ENCODE results near the gene PMF1. TPM values are rescaled to one million over a fixed set of nuclear protein-coding genes. Genes with fewer than 3 reads are reported as not detected.
"Not testable (repeated sequence)": the region's sequence is repeated elsewhere in the genome, so short reads cannot be mapped to it uniquely, and the experiment has no call there.

PMF1 gene
- total RNA-seq, 3 donors from 2014 or later: 184 to 201 (median 192) TPM

GRCh38 chr1:156190265-156190664 is 22.5 kb upstream of the PMF1 start:
- ATAC-seq; H3K4me3 Mint-ChIP-seq; H3K9me3 Mint-ChIP-seq; DNase-seq; H3K36me3 Mint-ChIP-seq (ENCODE audit: insufficient read depth); H3K27me3 Mint-ChIP-seq (ENCODE audit: low read depth): not testable (repeated sequence)
- peaks cover 23% of the 10 kb centered on the region for H3K4me1 Mint-ChIP-seq (ENCODE audit: low read depth)

DNA sequence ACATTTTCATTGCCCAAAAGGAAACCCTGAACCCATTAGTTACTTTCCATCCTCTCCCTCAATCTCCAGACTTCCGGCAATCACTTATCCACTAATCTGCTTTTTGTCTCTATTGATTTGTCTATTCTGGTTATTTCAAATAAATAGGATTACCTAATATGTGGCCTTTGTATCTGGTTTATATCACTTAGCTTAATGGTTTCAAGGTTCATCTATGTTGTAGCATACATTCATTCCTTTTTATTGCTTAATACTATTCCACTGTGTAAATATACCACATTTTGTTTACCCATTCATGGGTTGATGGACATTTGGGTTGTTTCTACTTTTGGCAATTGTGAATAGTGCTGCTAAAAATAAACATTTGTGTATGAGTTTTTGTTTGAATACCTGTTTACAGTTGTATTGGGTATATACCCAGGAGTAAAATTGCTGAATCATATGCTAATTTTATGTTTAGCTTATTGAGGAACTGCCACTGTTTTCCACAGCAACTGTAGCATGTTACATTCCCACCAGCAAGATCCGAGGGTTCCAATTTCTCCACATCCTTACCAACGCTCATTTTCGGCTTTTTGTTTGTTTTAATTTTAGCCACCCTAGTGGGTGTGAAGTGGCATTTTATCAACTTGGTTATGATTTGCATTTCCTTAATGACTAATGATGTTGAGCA is 21.4 kb upstream of the PMF1 start:
- DNase-seq (no peak), ATAC-seq (no peak)
- peaks cover 34% of the 10 kb centered on the region for H3K4me1 Mint-ChIP-seq (ENCODE audit: low read depth)
- H3K36me3 Mint-ChIP-seq (ENCODE audit: insufficient read depth): peaks cover 12% of the 10 kb centered on the region
- no peaks in the 10 kb centered on the region for H3K27me3 Mint-ChIP-seq (ENCODE audit: low read depth)
- peaks cover 6% of the 10 kb centered on the region for H3K9me3 Mint-ChIP-seq
- no peak overlapping the region for H3K4me3 Mint-ChIP-seq

DNA sequence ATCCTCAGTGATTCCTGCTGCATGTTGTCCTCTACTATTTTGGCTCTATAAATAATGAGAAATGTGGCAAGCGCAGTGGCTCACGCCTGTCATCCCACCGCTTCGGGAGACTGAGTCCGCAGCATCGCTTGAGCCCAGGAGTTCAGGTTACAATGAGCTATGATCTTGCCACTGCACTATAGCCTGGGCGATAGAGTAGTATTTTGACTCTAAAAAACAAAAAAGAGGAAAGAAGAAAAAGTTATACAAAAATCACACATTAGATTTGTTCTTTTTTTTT is 19.7 kb upstream of the PMF1 start:
- Mint-ChIP-seq H3K4me1 (ENCODE audit: low read depth) (peaks cover 46% of the 10 kb centered on the region), H3K9me3 (no peaks in the 10 kb centered on the region)

DNA sequence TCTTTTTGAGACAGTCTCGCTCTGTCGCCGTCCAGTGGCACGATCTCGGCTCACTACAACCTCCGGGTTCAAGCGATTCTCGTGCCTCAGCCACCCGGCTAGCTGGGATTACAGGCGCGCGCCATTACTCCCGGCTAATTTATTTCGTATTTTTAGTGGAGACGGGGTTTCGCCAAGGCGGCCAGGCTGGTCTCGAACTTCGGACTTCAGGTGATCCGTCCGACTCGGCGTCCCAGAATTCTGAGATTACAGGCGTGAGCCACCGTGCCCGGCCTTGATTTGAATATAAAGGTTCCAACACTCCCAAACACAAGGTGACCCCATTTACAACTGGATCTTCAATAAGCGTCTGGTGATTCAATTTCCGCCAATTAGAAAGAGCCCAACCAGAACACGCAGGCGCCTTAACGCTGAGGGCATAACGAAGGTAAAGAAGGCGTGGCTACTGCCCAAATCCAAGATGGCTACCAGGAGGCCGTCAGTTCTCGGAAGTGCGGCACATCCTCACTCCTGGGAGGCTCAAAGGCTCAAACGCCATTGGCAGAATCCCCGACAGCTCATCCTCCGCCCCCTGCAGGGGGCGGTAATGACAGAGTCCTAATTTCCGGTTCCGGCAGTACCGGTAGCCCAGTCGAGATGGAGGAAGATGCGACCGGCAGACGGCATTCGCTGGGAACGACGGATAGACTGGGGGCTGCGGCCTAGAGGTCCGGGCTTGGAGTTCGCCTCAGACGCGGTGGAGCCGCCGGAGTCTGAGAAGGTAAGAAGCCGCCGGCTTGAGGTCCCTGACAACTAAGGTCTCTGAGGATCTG is 19.1 kb upstream of the PMF1 start, which contains the start of gene SLC25A44:
Gene SLC25A44 (plus strand): TSS at position 617 of the 812 bp plus-strand sequence. CDS start 5,744 bp downstream, outside the sequence.
- Mint-ChIP-seq H3K4me3 (peak within 1 kb of the TSS; percentile 99), H3K36me3 (ENCODE audit: insufficient read depth) (peaks cover 21% of the 10 kb centered on the region), H3K4me1 (ENCODE audit: low read depth) (peaks cover 51% of the 10 kb centered on the region), H3K27me3 (ENCODE audit: low read depth) (no peaks in the 10 kb centered on the region), H3K9me3 (no peaks in the 10 kb centered on the region)
- DNase-seq (peak; percentile 94), ATAC-seq (peak; percentile 97)

More for the DNA sequence above, 19.7 kb upstream of the PMF1 start:
- Mint-ChIP-seq H3K27me3 (ENCODE audit: low read depth) (no peaks in the 10 kb centered on the region), H3K36me3 (ENCODE audit: insufficient read depth) (peaks cover 19% of the 10 kb centered on the region), H3K4me3 (peak overlapping the region; percentile 99)
- no peak for ATAC-seq
- no peak for DNase-seq

GRCh38 chr1:156194300-156194652 is 18.5 kb upstream of the PMF1 start:
- ATAC-seq (peak; percentile 12 to 18), DNase-seq (no peak)
- Mint-ChIP-seq H3K4me3 (peak overlapping the region; percentile 99), H3K4me1 (ENCODE audit: low read depth) (peaks cover 57% of the 10 kb centered on the region), H3K9me3 (no peaks in the 10 kb centered on the region), H3K27me3 (ENCODE audit: low read depth) (no peaks in the 10 kb centered on the region), H3K36me3 (ENCODE audit: insufficient read depth) (peaks cover 27% of the 10 kb centered on the region)

GRCh38 chr1:156195853-156196252 is 17.0 kb upstream of the PMF1 start:
- Mint-ChIP-seq H3K4me1 (ENCODE audit: low read depth) (peaks cover 71% of the 10 kb centered on the region), H3K36me3 (ENCODE audit: insufficient read depth) (peaks cover 41% of the 10 kb centered on the region), H3K4me3 (peak overlapping the region; percentile 99), H3K9me3 (no peaks in the 10 kb centered on the region), H3K27me3 (ENCODE audit: low read depth) (no peaks in the 10 kb centered on the region)
- DNase-seq: no peak
- no peak for ATAC-seq

DNA sequence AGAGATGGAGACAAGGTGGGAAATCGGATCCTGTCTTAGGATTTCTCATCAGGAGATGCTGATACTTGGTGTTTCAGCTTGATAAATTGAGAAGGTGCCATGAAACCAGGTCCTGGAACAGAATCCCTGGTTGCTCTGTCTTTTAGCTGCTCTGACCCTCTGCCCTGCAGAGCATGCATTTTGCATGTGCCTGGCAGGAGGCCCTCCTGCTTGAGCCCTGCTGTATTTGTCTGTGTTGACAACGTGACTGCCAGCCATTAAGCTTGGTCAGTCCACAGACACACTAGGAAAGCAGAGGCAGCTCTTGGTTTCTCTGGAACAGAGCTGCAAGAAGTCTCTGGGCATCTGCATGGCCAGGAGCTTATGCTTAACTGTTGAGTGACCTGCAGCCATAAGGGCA is 16.4 kb upstream of the PMF1 start:
- Mint-ChIP-seq H3K27me3 (ENCODE audit: low read depth) (no peaks in the 10 kb centered on the region), H3K36me3 (ENCODE audit: insufficient read depth) (peaks cover 41% of the 10 kb centered on the region), H3K4me3 (peak overlapping the region; percentile 99), H3K4me1 (ENCODE audit: low read depth) (peaks cover 71% of the 10 kb centered on the region), H3K9me3 (no peaks in the 10 kb centered on the region)
- DNase-seq: no peak
- no peak for ATAC-seq

- ATAC-seq (peak; percentile 71 to 77), DNase-seq (no peak)
- H3K4me1 Mint-ChIP-seq (ENCODE audit: low read depth): peaks cover 59% of the 10 kb centered on the region
- peaks cover 40% of the 10 kb centered on the region for H3K36me3 Mint-ChIP-seq (ENCODE audit: insufficient read depth)
- peak overlapping the region; percentile 73 for H3K4me3 Mint-ChIP-seq
- H3K27me3 Mint-ChIP-seq (ENCODE audit: low read depth): no peaks in the 10 kb centered on the region
- H3K9me3 Mint-ChIP-seq: no peaks in the 10 kb centered on the region
Observed at GRCh38 chr1:156198831-156199349, 13.9 kb upstream of the PMF1 start.

- H3K27me3 Mint-ChIP-seq (ENCODE audit: low read depth): no peaks in the 10 kb centered on the region
- peak overlapping the region; percentile 45 for H3K4me3 Mint-ChIP-seq
- H3K9me3 Mint-ChIP-seq: no peaks in the 10 kb centered on the region
- DNase-seq (no peak), ATAC-seq (no peak)
- peaks cover 37% of the 10 kb centered on the region for H3K36me3 Mint-ChIP-seq (ENCODE audit: insufficient read depth)
- H3K4me1 Mint-ChIP-seq (ENCODE audit: low read depth): peaks cover 51% of the 10 kb centered on the region
Observed at GRCh38 chr1:156200044-156200443, 12.8 kb upstream of the PMF1 start.

GRCh38 chr1:156203331-156203730 is 9.5 kb upstream of the PMF1 start:
- H3K4me1 Mint-ChIP-seq (ENCODE audit: low read depth): peaks cover 27% of the 10 kb centered on the region
- no peaks in the 10 kb centered on the region for H3K27me3 Mint-ChIP-seq (ENCODE audit: low read depth)
- DNase-seq: no peak
- H3K9me3 Mint-ChIP-seq: no peaks in the 10 kb centered on the region
- no peak overlapping the region for H3K4me3 Mint-ChIP-seq
- H3K36me3 Mint-ChIP-seq (ENCODE audit: insufficient read depth): peaks cover 34% of the 10 kb centered on the region
- ATAC-seq: no peak

GRCh38 chr1:156204686-156205085 is 8.1 kb upstream of the PMF1 start:
- ATAC-seq (no peak), DNase-seq (no peak)
- Mint-ChIP-seq H3K27me3 (ENCODE audit: low read depth) (no peaks in the 10 kb centered on the region), H3K4me1 (ENCODE audit: low read depth) (peaks cover 14% of the 10 kb centered on the region), H3K4me3 (no peak overlapping the region), H3K36me3 (ENCODE audit: insufficient read depth) (peaks cover 29% of the 10 kb centered on the region), H3K9me3 (no peaks in the 10 kb centered on the region)

- Mint-ChIP-seq H3K36me3 (ENCODE audit: insufficient read depth) (peaks cover 36% of the 10 kb centered on the region), H3K27me3 (ENCODE audit: low read depth) (no peaks in the 10 kb centered on the region), H3K9me3 (no peaks in the 10 kb centered on the region), H3K4me3 (no peak overlapping the region), H3K4me1 (ENCODE audit: low read depth) (peaks cover 28% of the 10 kb centered on the region)
- DNase-seq (no peak), ATAC-seq (no peak)
Observed at GRCh38 chr1:156211243-156211642, 1.6 kb upstream of the PMF1 start.

GRCh38 chr1:156212130-156212529 is 677 bp upstream of the PMF1 start:
- DNase-seq: no peak
- ATAC-seq: no peak
- H3K36me3 Mint-ChIP-seq (ENCODE audit: insufficient read depth): peaks cover 36% of the 10 kb centered on the region
- peak overlapping the region; percentile 95 for H3K4me3 Mint-ChIP-seq
- no peaks in the 10 kb centered on the region for H3K27me3 Mint-ChIP-seq (ENCODE audit: low read depth)
- H3K9me3 Mint-ChIP-seq: no peaks in the 10 kb centered on the region
- peaks cover 32% of the 10 kb centered on the region for H3K4me1 Mint-ChIP-seq (ENCODE audit: low read depth)

DNA sequence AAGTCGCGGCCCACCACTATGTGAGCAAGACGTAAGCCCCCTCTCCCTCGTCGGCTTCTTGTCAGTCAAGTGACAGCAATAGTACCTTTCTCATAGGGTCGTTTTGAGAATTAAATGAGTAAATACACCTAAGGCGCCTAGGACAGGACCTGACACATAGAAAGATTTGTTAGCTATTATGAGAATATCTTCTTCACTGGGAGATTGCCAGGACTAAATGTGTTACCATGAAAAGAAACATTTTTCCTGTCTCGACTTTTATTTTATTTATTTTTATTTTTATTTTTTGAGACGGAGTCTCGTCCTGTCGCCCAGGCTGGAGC is 798 bp downstream of the PMF1 start:
- Mint-ChIP-seq H3K4me1 (ENCODE audit: low read depth) (peaks cover 46% of the 10 kb centered on the region), H3K36me3 (ENCODE audit: insufficient read depth) (peaks cover 34% of the 10 kb centered on the region), H3K9me3 (no peaks in the 10 kb centered on the region), H3K27me3 (ENCODE audit: low read depth) (no peaks in the 10 kb centered on the region), H3K4me3 (peak overlapping the region; percentile 95)
- ATAC-seq: no peak
- DNase-seq: no peak

Data from activated T-cell treated with anti-CD3 and anti-CD28 coated beads, Interleukin-2, amount 50 U/mL, for 4 hours (primary cell).